B cell (primary cell): ENCODE data around the gene HDDC3. TPM values are rescaled to one million over a fixed set of nuclear protein-coding genes. Genes with fewer than 3 reads are reported as not detected.

ENCODE experiments used
- ATAC-seq: fragments of 200-7000 bp; cut with Tn5 transposase; one replicate; pipeline ENCODE4 v1.10.0; 2021; ENCODE audit warnings: low read depth, mild to moderate bottlenecking, moderate number of reproducible peaks, moderate library complexity
- CTCF ChIA-PET: fragments of 350-600 bp; sonication (Branson Sonifier 250); formaldehyde crosslinking; loops from one replicate; lab custom pipeline; 2021; ENCODE audit warnings: antibody characterized with exemption, inconsistent platforms; lab: Charles Lee
- POLR2A ChIA-PET: fragments of 350-600 bp; sonication (Branson Sonifier 250); formaldehyde crosslinking; loops from one replicate; lab custom pipeline; 2021; ENCODE audit warnings: antibody characterized with exemption; lab: Charles Lee
- DNase-seq: peaks from one replicate; pipeline ENCODE4 v3.0.0; 2013
- H2AFZ ChIP-seq: 2 replicates; pipeline ENCODE4 v1.6.1; 2012; ENCODE audit warnings: mild to moderate bottlenecking, low read depth, low read length; ENCODE audit not compliant: insufficient read depth, poor library complexity, severe bottlenecking
- H3K27ac ChIP-seq, 2 donors: 1 replicate in 1 of 2; 2 replicates in 1 of 2; pipeline ENCODE4 v1.5.1; 2012 to 2013; ENCODE audit warnings: low read length in 2 of 2, mild to moderate bottlenecking in 2 of 2, moderate library complexity in 1 of 2
- H3K27me3 ChIP-seq, 4 experiments: fragments of 200-600 bp in 1 of 4; sonication (generic) in 1 of 4; replicated peaks in 1 of 4; 1 replicate in 2 of 4; 2 replicates in 2 of 4; pipeline versions ENCODE4 v1.6.1 to v1.7.0; 2013 to 2016; ENCODE audit warnings: low read length in 3 of 4, mild to moderate bottlenecking in 2 of 4, mixed read lengths in 1 of 4, moderate library complexity in 1 of 4; ENCODE audit not compliant: insufficient read depth in 4 of 4, control insufficient read depth in 3 of 4; ENCODE audit errors: control extremely low read depth in 1 of 4
- H3K36me3 ChIP-seq, 2 experiments: replicated peaks in 1 of 2; 1 replicate in 1 of 2; 2 replicates in 1 of 2; pipeline versions ENCODE4 v1.6.1 to v1.7.1; 2013; ENCODE audit warnings: low read length in 1 of 2; ENCODE audit not compliant: insufficient read depth in 2 of 2, control insufficient read depth in 1 of 2; ENCODE audit errors: control extremely low read depth in 1 of 2, extremely low read depth in 1 of 2
- H3K4me1 ChIP-seq, 2 donors: fragments of 200-600 bp in 1 of 2; sonication (generic) in 1 of 2; 1 replicate in 1 of 2; 2 replicates in 1 of 2; pipeline versions ENCODE4 v1.5.1 to v1.6.1; 2013 to 2017; ENCODE audit warnings: low read length in 2 of 2; ENCODE audit not compliant: control insufficient read depth in 2 of 2, insufficient read depth in 2 of 2
- H3K4me2 ChIP-seq: replicated peaks from 2 replicates; pipeline ENCODE3; 2012; ENCODE audit warnings: mild to moderate bottlenecking, low read depth, low read length; ENCODE audit not compliant: poor library complexity, severe bottlenecking
- H3K4me3 ChIP-seq, 5 experiments: fragments of 200-600 bp in 1 of 5; sonication (generic) in 1 of 5; 1 replicate in 3 of 5; 2 replicates in 2 of 5; pipeline versions ENCODE4 v1.5.1 to v1.7.0; 2011 to 2016; ENCODE audit warnings: low read length in 4 of 5, mild to moderate bottlenecking in 4 of 5, low read depth in 2 of 5, control low read depth in 1 of 5, moderate library complexity in 1 of 5; ENCODE audit not compliant: insufficient read depth in 1 of 5; ENCODE audit errors: control extremely low read depth in 1 of 5, extremely low read depth in 1 of 5
- H3K79me2 ChIP-seq: fragments of 200-600 bp; sonication (generic); one replicate; pipeline ENCODE4 v1.6.0; 2016; ENCODE audit warnings: low read length; ENCODE audit not compliant: control insufficient read depth, insufficient read depth
- H3K9ac ChIP-seq: fragments of 200-600 bp; sonication (generic); 2 replicates; pipeline ENCODE4 v1.6.1; 2017; ENCODE audit warnings: mild to moderate bottlenecking, low read length, moderate library complexity
- H3K9me3 ChIP-seq, 3 donors: one replicate each; pipeline versions ENCODE4 v1.6.1 to v1.7.1; 2013; ENCODE audit warnings: low read length in 2 of 3; ENCODE audit not compliant: control insufficient read depth in 2 of 3, insufficient read depth in 1 of 3; ENCODE audit errors: control extremely low read depth in 1 of 3
- H4K20me1 ChIP-seq: 2 replicates; pipeline ENCODE4 v1.6.0; 2012; ENCODE audit warnings: mild to moderate bottlenecking, low read length; ENCODE audit not compliant: insufficient read depth, control insufficient read depth, poor library complexity, severe bottlenecking
- H3K27ac Mint-ChIP-seq: one replicate; pipeline ENCODE4 v1.8.0; 2021; ENCODE audit warnings: mixed read lengths
- H3K27me3 Mint-ChIP-seq: one replicate; pipeline ENCODE4 v1.8.0; 2021; ENCODE audit warnings: mixed read lengths
- H3K4me1 Mint-ChIP-seq: one replicate; pipeline ENCODE4 v1.8.0; 2021; ENCODE audit warnings: mixed read lengths
- H3K4me3 Mint-ChIP-seq: one replicate; pipeline ENCODE4 v1.8.0; 2021; ENCODE audit warnings: mixed read lengths
- H3K9me3 Mint-ChIP-seq: one replicate; pipeline ENCODE4 v1.8.0; 2022; ENCODE audit warnings: mixed read lengths; ENCODE audit not compliant: insufficient read depth
- CTCF ChIP-seq: fragments of 200-600 bp; IDR thresholded peaks from one replicate; pipeline ENCODE4 v1.8.0; 2022; ENCODE audit warnings: antibody characterized with exemption, mild to moderate bottlenecking
- EZH2 ChIP-seq: IDR thresholded peaks from 2 replicates; pipeline ENCODE4 v1.6.1; 2012; ENCODE audit warnings: borderline replicate concordance, low read depth, mild to moderate bottlenecking, moderate library complexity, low read length; ENCODE audit not compliant: insufficient read depth, poor library complexity, severe bottlenecking
- WGBS: methylation state at CpG from one replicate; pipeline ENCODE4 v1.1.5; 2013; ENCODE audit warnings: missing lambda C conversion rate; ENCODE audit not compliant: insufficient coverage; 5-methylcytosine and 5-hydroxymethylcytosine counted together
- intact Hi-C: fragments of 100-400 bp; cut with micrococcal nuclease; formaldehyde crosslinking; loops from one replicate; pipeline ENCODE4 v1.10.0; 2022
- polyA plus RNA-seq: library from polyadenylated mRNA; depleted of rRNA; stranded (reverse); fragments of >200 nt; gene quantifications from 2 replicates; pipeline ENCODE4 v1.2.3, GENCODE V29; 2012
- total RNA-seq, 2 donors: library from RNA; stranded (reverse); fragments of 120-200 nt in 1 of 2; gene quantifications; 1 replicate in 1 of 2; 2 replicates in 1 of 2; pipeline versions ENCODE4 v1.2.3 to v1.2.4, GENCODE V29; 2013 to 2022

The HDDC3 gene
- total and polyA plus RNA-seq, 2 donors (not counting 1 experiment from before 2014, with no cell fraction given): 23.9 to 26.8 TPM

- H3K36me3 ChIP-seq: peaks cover 0 to 6% of the 10 kb centered on the region in 2 experiments
These were observed 39.8 kb upstream of the HDDC3 start for GRCh38 chr15:90972133-90972532.

DNA sequence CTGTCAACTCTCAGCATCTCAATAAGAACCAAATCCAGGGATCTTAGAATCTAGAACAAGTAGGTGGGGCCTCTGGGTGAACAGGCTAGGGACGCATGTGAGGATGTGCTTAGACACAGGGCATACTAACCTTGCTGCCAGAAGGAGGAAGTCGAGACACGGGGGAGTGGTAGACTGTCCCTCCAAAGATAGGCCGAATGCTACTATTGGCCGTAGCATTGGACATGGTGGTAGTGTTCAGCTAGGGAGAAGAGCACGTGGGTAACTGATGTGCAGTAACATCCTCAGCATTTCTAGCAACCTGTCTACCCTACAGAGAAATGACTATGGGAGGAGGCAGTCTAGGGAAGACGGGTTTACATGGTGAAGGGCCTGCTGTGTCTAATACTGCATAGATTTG, 37.9 kb upstream of the HDDC3 start:
- H2AFZ ChIP-seq: no peak overlapping the region
- H4K20me1 ChIP-seq: no peaks in the 10 kb centered on the region
- no peaks in the 10 kb centered on the region for H3K79me2 ChIP-seq
- H3K27ac Mint-ChIP-seq: no peak overlapping the region
- no peaks in the 10 kb centered on the region for H3K9me3 Mint-ChIP-seq
- ATAC-seq (no peak), DNase-seq (no peak)
- H3K4me1 Mint-ChIP-seq: no peaks in the 10 kb centered on the region
- 90% methylated on average over 4 of the region's 7 CpGs for WGBS
- no peaks in the 10 kb centered on the region for H3K27me3 Mint-ChIP-seq
- peaks cover 0 to 13% of the 10 kb centered on the region in 2 experiments for H3K36me3 ChIP-seq
- no peak overlapping the region for H3K27ac ChIP-seq
- CTCF ChIA-PET: interaction anchor here (0.6 to 0.7 kb wide), 2 partner anchors 14 to 649 kb away, joined by 3 to 4 read pairs; no protein-coding TSS in a partner anchor
- POLR2A ChIA-PET: no interaction called here
- no peak overlapping the region for H3K4me2 ChIP-seq
- H3K9ac ChIP-seq: no peak overlapping the region
- no peaks in the 10 kb centered on the region for H3K27me3 ChIP-seq
- TF ChIP-seq EZH2: no peak
- no peak for TF ChIP-seq CTCF
- H3K9me3 ChIP-seq: no peaks in the 10 kb centered on the region
- H3K4me1 ChIP-seq: no peaks in the 10 kb centered on the region
- intact Hi-C loops: no loop called here
- H3K4me3 Mint-ChIP-seq: no peak overlapping the region
- no peak overlapping the region for H3K4me3 ChIP-seq

More at GRCh38 chr15:90972133-90972532, 39.8 kb upstream of the HDDC3 start:
- no peaks in the 10 kb centered on the region for H3K9me3 ChIP-seq
- H3K4me3 ChIP-seq: no peak overlapping the region
- H3K27ac Mint-ChIP-seq: no peak overlapping the region
- H3K9ac ChIP-seq: no peak overlapping the region
- ATAC-seq (no peak), DNase-seq (no peak)
- intact Hi-C loops: no loop called here
- H3K27me3 Mint-ChIP-seq: no peaks in the 10 kb centered on the region
- H3K27ac ChIP-seq: no peak overlapping the region
- ChIA-PET POLR2A (interaction anchor here (0.6 kb wide), 1 partner anchor 9 kb away, joined by 3 read pairs; no protein-coding TSS in a partner anchor), CTCF (no interaction called here)
- H3K9me3 Mint-ChIP-seq: no peaks in the 10 kb centered on the region
- no peak overlapping the region for H2AFZ ChIP-seq
- no peaks in the 10 kb centered on the region for H3K27me3 ChIP-seq
- H3K4me3 Mint-ChIP-seq: no peak overlapping the region
- no peaks in the 10 kb centered on the region for H4K20me1 ChIP-seq
- H3K4me2 ChIP-seq: no peak overlapping the region
- no peaks in the 10 kb centered on the region for H3K79me2 ChIP-seq
- H3K4me1 ChIP-seq: no peaks in the 10 kb centered on the region
- WGBS: no CpG with 5 or more reads among the region's 5 CpGs
- TF ChIP-seq CTCF (no peak), EZH2 (no peak)
- H3K4me1 Mint-ChIP-seq: no peaks in the 10 kb centered on the region
